IMR-90 (cell line): ENCODE results near the gene EYS. TPM values are rescaled to one million over a fixed set of nuclear protein-coding genes. Genes with fewer than 3 reads are reported as not detected.

Experiments
- ATAC-seq: fragments of 200-7000 bp; cut with Tn5 transposase; 2 replicates; pipeline ENCODE4 v1.9.1; 2020; ENCODE audit warnings: low read depth, mild to moderate bottlenecking, moderate library complexity
- BruUV-seq: library from RNA; stranded (reverse); fragments of 400-500 nt; replicated peaks from 2 replicates; lab custom pipeline; 2021; lab: Mats Ljungman, UMichigan
- CTCF ChIA-PET: fragments of 300-600 bp; formaldehyde crosslinking; extraction: SDS; loops from one replicate; lab custom pipeline; 2021; ENCODE audit warnings: antibody characterized with exemption; lab: Yijun Ruan, JAX
- POLR2A ChIA-PET: fragments of 300-600 bp; sonication (Branson Sonifier 250); formaldehyde crosslinking; loops from one replicate; lab custom pipeline; 2022; ENCODE audit warnings: antibody characterized with exemption; ENCODE audit not compliant: unreplicated experiment; lab: Charles Lee
- DNase-seq: peaks from one replicate; pipeline ENCODE4 v3.0.0; 2013
- H2AFZ ChIP-seq: replicated peaks from 2 replicates; pipeline ENCODE3; 2013; ENCODE audit warnings: low read length, mild to moderate bottlenecking; ENCODE audit not compliant: poor library complexity
- H2AK5ac ChIP-seq: 2 replicates; pipeline ENCODE4 v1.6.1; 2013; ENCODE audit warnings: low read depth, low read length, inconsistent platforms
- H2AK9ac ChIP-seq: replicated peaks from 2 replicates; pipeline ENCODE3; 2013; ENCODE audit warnings: mild to moderate bottlenecking, low read depth, low read length, moderate library complexity; ENCODE audit not compliant: poor library complexity
- H2BK120ac ChIP-seq: 2 replicates; pipeline ENCODE4 v1.6.1; 2013; ENCODE audit warnings: low read depth, low read length, inconsistent platforms
- H2BK15ac ChIP-seq: 3 replicates; pipeline ENCODE4 v1.6.1; 2013; ENCODE audit warnings: low read depth, low read length, inconsistent platforms
- H2BK20ac ChIP-seq: 2 replicates; pipeline ENCODE4 v1.6.1; 2013; ENCODE audit warnings: low read depth, mild to moderate bottlenecking, inconsistent platforms, low read length, moderate library complexity
- H2BK5ac ChIP-seq: 2 replicates; pipeline ENCODE4 v1.6.1; 2013; ENCODE audit warnings: mild to moderate bottlenecking, low read depth, low read length, inconsistent platforms; ENCODE audit not compliant: poor library complexity, severe bottlenecking
- H3K14ac ChIP-seq: replicated peaks from 2 replicates; pipeline ENCODE4 v1.6.1; 2013; ENCODE audit warnings: low read depth, low read length, inconsistent platforms
- H3K18ac ChIP-seq: 2 replicates; pipeline ENCODE4 v1.6.1; 2013; ENCODE audit warnings: low read depth, low read length, control low read depth
- H3K23ac ChIP-seq: 2 replicates; pipeline ENCODE4 v1.6.1; 2013; ENCODE audit warnings: low read depth, low read length, inconsistent platforms
- H3K27ac ChIP-seq: 2 replicates; pipeline ENCODE4 v1.5.1; 2013; ENCODE audit warnings: mild to moderate bottlenecking, control low read depth, low read length; ENCODE audit not compliant: insufficient read depth
- H3K27me3 ChIP-seq: 2 replicates; pipeline ENCODE4 v1.6.1; 2013; ENCODE audit warnings: low read length; ENCODE audit not compliant: control insufficient read depth, insufficient read depth
- H3K36me3 ChIP-seq: 2 replicates; pipeline ENCODE4 v1.6.1; 2013; ENCODE audit warnings: low read length, mixed read lengths; ENCODE audit not compliant: control insufficient read depth, insufficient read depth
- H3K4ac ChIP-seq: 2 replicates; pipeline ENCODE4 v1.6.1; 2013; ENCODE audit warnings: low read depth, low read length, inconsistent platforms
- H3K4me1 ChIP-seq: 2 replicates; pipeline ENCODE4 v1.6.1; 2013; ENCODE audit warnings: low read length, mixed read lengths; ENCODE audit not compliant: control insufficient read depth, insufficient read depth
- H3K4me2 ChIP-seq: 2 replicates; pipeline ENCODE4 v1.6.1; 2013; ENCODE audit warnings: low read depth, mild to moderate bottlenecking, control low read depth, low read length, moderate library complexity
- H3K4me3 ChIP-seq: 2 replicates; pipeline ENCODE4 v1.5.1; 2013; ENCODE audit warnings: low read depth, mild to moderate bottlenecking, control low read depth, low read length, moderate library complexity; ENCODE audit not compliant: insufficient read depth
- H3K56ac ChIP-seq: 2 replicates; pipeline ENCODE4 v1.6.1; 2013; ENCODE audit warnings: low read length, inconsistent platforms; ENCODE audit not compliant: insufficient read depth; ENCODE audit errors: extremely low read depth
- H3K79me1 ChIP-seq, 2 experiments: 2 replicates each; pipeline ENCODE4 v1.6.1; 2013; ENCODE audit warnings: low read length in 2 of 2, inconsistent platforms in 1 of 2, low read depth in 1 of 2
- H3K9ac ChIP-seq: 2 replicates; pipeline ENCODE4 v1.6.1; 2013; ENCODE audit warnings: low read depth, low read length, control low read depth
- H3K9me1 ChIP-seq: 2 replicates; pipeline ENCODE4 v1.6.1; 2013; ENCODE audit warnings: low read length, inconsistent platforms; ENCODE audit not compliant: insufficient read depth
- H3K9me3 ChIP-seq: 2 replicates; pipeline ENCODE4 v1.6.1; 2013; ENCODE audit warnings: low read length; ENCODE audit not compliant: control insufficient read depth, insufficient read depth
- H4K20me1 ChIP-seq: 2 replicates; pipeline ENCODE4 v1.6.1; 2013; ENCODE audit warnings: low read length, inconsistent platforms; ENCODE audit not compliant: insufficient read depth
- H4K5ac ChIP-seq: 2 replicates; pipeline ENCODE4 v1.6.1; 2013; ENCODE audit warnings: mild to moderate bottlenecking, low read depth, low read length, control low read depth
- H4K8ac ChIP-seq, 2 experiments: 2 replicates each; pipeline ENCODE4 v1.6.1; 2013; ENCODE audit warnings: low read depth in 2 of 2, low read length in 2 of 2, control low read depth in 1 of 2, inconsistent platforms in 1 of 2
- H4K91ac ChIP-seq: 2 replicates; pipeline ENCODE4 v1.6.1; 2013; ENCODE audit warnings: low read depth, low read length, inconsistent platforms; ENCODE audit not compliant: insufficient read depth
- BHLHE40 ChIP-seq: fragments of 150-350 bp; IDR thresholded peaks from 2 replicates; pipeline ENCODE4 v1.6.1; 2016; ENCODE audit warnings: mild to moderate bottlenecking, low read depth, low read length
- CEBPB ChIP-seq: IDR thresholded peaks from 2 replicates; pipeline ENCODE4 v1.6.1; 2012; ENCODE audit warnings: low read depth, low read length, improper control_type of control experiment
- CHD1 ChIP-seq: IDR thresholded peaks from 2 replicates; pipeline ENCODE4 v1.6.1; 2012; ENCODE audit warnings: low read depth, low read length, improper control_type of control experiment
- FOS ChIP-seq: fragments of 150-350 bp; IDR thresholded peaks from 2 replicates; pipeline ENCODE4 v1.6.1; 2016; ENCODE audit warnings: low read depth, low read length
- MAFK ChIP-seq: IDR thresholded peaks from 2 replicates; pipeline ENCODE4 v1.6.1; 2012; ENCODE audit warnings: low read depth, low read length, improper control_type of control experiment
- MAZ ChIP-seq: IDR thresholded peaks from 2 replicates; pipeline ENCODE4 v1.6.1; 2012; ENCODE audit warnings: low read depth, mild to moderate bottlenecking, low read length, improper control_type of control experiment, moderate library complexity, borderline replicate concordance
- NFE2L2 ChIP-seq: fragments of 150-350 bp; IDR thresholded peaks from 2 replicates; pipeline ENCODE4 v1.6.1; 2016; ENCODE audit warnings: low read depth, mild to moderate bottlenecking, low read length
- POLR2A ChIP-seq: IDR thresholded peaks from 2 replicates; pipeline ENCODE4 v1.6.1; 2012; ENCODE audit warnings: mild to moderate bottlenecking, low read depth, low read length
- RAD21 ChIP-seq: IDR thresholded peaks from 2 replicates; pipeline ENCODE4 v1.6.1; 2012; ENCODE audit warnings: low read length, improper control_type of control experiment
- RFX5 ChIP-seq: IDR thresholded peaks from 2 replicates; pipeline ENCODE4 v1.8.0; 2012; ENCODE audit warnings: low read depth, mild to moderate bottlenecking, low read length, moderate library complexity
- SMC3 ChIP-seq: fragments of 150-350 bp; IDR thresholded peaks from 2 replicates; pipeline ENCODE4 v1.6.1; 2016; ENCODE audit warnings: low read depth, mild to moderate bottlenecking, antibody characterized with exemption, low read length, moderate library complexity
- dilution Hi-C: fragments of 300-500 bp; cut with HindIII; formaldehyde crosslinking; loops from one replicate; pipeline ENCODE4 v1.14.3; 2018; ENCODE audit warnings: low sequenced_read_pairs; ENCODE audit not compliant: unreplicated experiment
- in situ Hi-C: fragments of 300-500 bp; cut with MboI; formaldehyde crosslinking; loops from 3 replicates; pipeline ENCODE4 v1.14.3; 2019; ENCODE audit warnings: low sequenced_read_pairs, inconsistent platforms, mixed read lengths
- intact Hi-C: fragments of 100-400 bp; cut with micrococcal nuclease; formaldehyde crosslinking; loops from 2 replicates; pipeline ENCODE4 v1.10.0; 2022
- polyA plus RNA-seq, 3 experiments: library from polyadenylated mRNA; depleted of rRNA; stranded (reverse); fragments of >200 nt; gene quantifications; 2 replicates each; pipeline ENCODE4 v1.2.3, GENCODE V29; 2012; ENCODE audit warnings: low replicate concordance in 1 of 3
- total RNA-seq: library from RNA; depleted of rRNA; stranded (reverse); fragments of >200 nt; gene quantifications from 2 replicates; pipeline ENCODE4 v1.2.3, GENCODE V29; 2012
- TF ChIP-seq, protein P1 (sequence below): fragments of 150-350 bp; IDR thresholded peaks from 2 replicates; pipeline ENCODE4 v1.6.1; 2017; ENCODE audit warnings: mild to moderate bottlenecking, antibody characterized with exemption, low read length, low read depth
- TF ChIP-seq, protein P2 (sequence below): fragments of 150-350 bp; IDR thresholded peaks from 2 replicates; pipeline ENCODE4 v1.6.1; 2016; ENCODE audit warnings: low read depth, mild to moderate bottlenecking, low read length, moderate library complexity, borderline replicate concordance

EYS gene
- total and polyA plus RNA-seq, 2 of the 4 experiments (the other 2 are of a cell fraction): under 0.01 TPM; not detected in 1

- dilution Hi-C loops (no loop called here), intact Hi-C loops (no loop called here), in situ Hi-C loops (no loop called here)
- DNase-seq (no peak), ATAC-seq (no peak)
- Histone ChIP-seq H3K14ac (no peak overlapping the region), H2AK9ac (no peak overlapping the region), H3K4ac (no peak overlapping the region), H4K91ac (no peak overlapping the region), H3K9me1 (no peaks in the 10 kb centered on the region), H2AK5ac (no peak overlapping the region), H4K8ac (no peak overlapping the region), H4K20me1 (no peaks in the 10 kb centered on the region), H3K56ac (no peak overlapping the region), H3K4me1 (no peaks in the 10 kb centered on the region), H3K4me3 (no peak overlapping the region), H2BK120ac (no peak overlapping the region), H3K27me3 (no peaks in the 10 kb centered on the region), H3K79me1 (no peaks in the 10 kb centered on the region), H3K36me3 (no peaks in the 10 kb centered on the region), H3K9me3 (no peaks in the 10 kb centered on the region), H3K27ac (no peak overlapping the region), H3K4me2 (no peak overlapping the region), H2AFZ (no peak overlapping the region), H2BK15ac (no peak overlapping the region), H3K23ac (no peak overlapping the region), H3K9ac (no peak overlapping the region), H3K18ac (no peak overlapping the region), H2BK20ac (no peak overlapping the region), H4K5ac (no peak overlapping the region), H2BK5ac (no peak overlapping the region)
- TF ChIP-seq MAFK: no peak
- TF ChIP-seq, protein P1, sequence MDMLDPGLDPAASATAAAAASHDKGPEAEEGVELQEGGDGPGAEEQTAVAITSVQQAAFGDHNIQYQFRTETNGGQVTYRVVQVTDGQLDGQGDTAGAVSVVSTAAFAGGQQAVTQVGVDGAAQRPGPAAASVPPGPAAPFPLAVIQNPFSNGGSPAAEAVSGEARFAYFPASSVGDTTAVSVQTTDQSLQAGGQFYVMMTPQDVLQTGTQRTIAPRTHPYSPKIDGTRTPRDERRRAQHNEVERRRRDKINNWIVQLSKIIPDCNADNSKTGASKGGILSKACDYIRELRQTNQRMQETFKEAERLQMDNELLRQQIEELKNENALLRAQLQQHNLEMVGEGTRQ: no peak
- no peak for TF ChIP-seq POLR2A
- TF ChIP-seq NFE2L2: no peak
- no peak for TF ChIP-seq CHD1
- no peak for TF ChIP-seq FOS
- TF ChIP-seq RAD21: no peak
- TF ChIP-seq RFX5: no peak
- TF ChIP-seq CEBPB: no peak
- TF ChIP-seq SMC3: no peak
- no peak for TF ChIP-seq MAZ
- TF ChIP-seq BHLHE40: no peak
- TF ChIP-seq, protein P2, sequence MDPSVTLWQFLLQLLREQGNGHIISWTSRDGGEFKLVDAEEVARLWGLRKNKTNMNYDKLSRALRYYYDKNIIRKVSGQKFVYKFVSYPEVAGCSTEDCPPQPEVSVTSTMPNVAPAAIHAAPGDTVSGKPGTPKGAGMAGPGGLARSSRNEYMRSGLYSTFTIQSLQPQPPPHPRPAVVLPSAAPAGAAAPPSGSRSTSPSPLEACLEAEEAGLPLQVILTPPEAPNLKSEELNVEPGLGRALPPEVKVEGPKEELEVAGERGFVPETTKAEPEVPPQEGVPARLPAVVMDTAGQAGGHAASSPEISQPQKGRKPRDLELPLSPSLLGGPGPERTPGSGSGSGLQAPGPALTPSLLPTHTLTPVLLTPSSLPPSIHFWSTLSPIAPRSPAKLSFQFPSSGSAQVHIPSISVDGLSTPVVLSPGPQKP: no peak
- CTCF ChIA-PET: no interaction called here
- POLR2A ChIA-PET: no interaction called here
- no TSS peak for BruUV-seq
Measured at GRCh38 chr6:65075705-65076230, 631.3 kb downstream of the EYS start.
